G401.6 (cell line): ENCODE measurements around the gene CPXM2.

Experiments
- FAIRE-seq: peaks from 2 replicates; lab custom pipeline; 2012; peaks lifted over from hg19 to GRCh38; lab: Jason Lieb, UNC

Gene CPXM2

DNA sequence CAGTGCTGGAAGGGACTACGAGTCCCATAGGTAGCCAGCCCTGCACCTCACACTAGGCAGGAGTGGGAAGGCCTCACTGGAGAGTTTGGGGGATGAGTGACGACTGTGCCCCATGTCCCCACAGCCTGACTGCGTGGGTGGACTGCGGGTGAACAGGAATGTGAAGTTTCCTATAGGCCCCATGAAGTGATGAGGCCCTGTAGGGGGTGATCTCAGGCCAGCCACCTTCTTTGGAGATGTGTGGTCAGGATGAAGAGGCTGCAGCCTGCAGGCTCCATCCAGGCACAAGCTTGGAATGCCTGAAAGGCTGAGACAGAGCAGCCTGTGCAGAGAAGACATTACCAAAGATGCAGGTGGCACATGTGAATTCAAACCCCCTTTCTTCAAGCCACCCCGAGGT is 94.9 kb downstream of the CPXM2 start:
- no peak for FAIRE-seq

DNA sequence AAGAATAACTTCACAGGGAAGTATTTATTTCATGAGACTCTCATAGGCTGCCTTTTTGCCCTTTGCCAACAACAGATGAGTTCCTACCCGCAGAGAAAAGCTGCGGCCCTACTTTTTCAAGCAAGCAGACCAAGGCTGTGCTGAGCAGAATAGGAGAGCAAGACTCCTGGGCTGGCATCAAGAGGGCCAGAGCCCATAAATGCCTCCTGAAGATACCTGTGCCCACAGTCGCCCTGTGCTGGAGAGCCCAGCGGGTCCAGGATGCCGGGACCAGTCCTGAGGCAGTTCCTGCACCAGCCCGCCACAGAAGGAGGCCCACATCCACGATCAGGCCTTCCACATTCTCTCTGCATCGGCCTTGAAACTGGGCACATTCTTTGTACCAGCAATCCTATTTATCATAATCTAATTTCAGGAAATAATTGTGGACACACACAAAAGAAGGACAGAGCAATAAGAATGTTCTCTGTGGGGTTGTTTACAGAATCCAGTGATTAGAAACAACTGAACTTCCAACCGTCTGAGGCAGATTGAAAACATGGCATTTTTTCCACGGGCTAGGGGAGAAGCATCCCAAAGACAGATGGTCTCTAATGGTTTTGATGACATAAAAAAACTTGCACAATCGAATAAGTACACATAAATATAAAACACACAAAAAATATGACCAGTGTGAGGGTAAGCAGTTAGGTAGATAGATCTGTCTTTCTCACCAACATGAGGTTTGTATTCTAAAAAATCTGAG is 95.6 kb downstream of the CPXM2 start:
- no peak for FAIRE-seq

DNA sequence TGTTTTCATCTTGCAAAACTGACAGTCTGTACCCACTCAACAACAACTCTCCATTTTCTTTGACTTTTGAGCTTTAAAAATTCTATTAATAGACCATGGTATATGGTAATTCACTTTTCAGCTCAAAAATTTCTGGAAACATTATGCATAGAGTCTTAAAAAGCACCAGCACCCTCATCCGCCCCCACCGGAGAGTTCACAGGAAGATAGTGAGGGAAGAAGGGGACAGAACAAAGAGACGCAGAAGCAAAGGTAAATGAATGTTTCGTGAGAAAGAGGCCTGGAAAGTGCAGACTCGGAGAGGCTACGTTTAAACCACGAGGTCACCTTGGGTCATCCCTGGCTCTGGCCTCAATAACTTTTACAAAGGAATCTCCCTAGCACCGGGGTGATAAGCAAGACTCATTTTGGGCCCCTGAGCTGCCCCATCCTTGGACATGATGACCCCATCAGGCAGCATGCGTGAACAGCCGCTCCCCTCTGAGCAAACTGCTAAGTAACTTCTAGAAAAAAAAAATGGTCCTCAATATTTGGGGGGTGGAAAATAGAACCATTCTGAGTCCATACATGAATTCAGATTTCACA is 96.3 kb downstream of the CPXM2 start:
- no peak for FAIRE-seq

DNA sequence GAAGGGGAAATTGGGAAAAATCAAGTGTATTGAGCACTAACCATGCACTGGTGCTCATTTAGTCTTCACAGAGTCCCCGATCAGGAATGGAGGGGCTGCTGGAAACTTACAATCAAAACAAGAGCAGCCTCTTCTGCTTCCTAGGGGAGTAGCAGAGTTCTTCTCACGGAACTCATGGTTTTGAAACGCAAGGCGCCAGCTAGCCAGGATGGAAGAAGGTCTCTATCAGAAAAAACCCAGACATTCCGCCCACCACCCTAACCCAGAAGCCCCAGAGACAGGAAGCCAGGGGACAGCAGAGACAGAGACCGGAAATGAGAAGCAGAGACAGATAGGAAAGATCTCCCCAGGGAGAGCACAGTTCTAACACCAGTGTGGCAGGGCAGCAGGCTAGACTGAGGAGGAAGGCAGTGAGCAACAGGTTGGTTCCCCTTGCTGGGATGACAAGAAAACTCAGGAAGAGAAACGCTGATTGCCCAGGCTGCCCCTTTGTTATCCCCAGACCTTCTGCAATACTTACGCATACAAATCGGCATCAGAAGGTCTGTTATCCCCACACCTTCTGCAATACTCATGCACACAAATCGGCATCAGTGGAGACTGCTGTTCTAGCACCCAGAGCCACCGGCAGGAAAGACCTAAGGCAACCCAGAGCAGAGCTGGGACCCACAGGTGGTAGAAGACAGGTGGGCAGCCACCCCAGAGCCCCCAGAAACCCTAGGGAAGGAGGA is 99.2 kb downstream of the CPXM2 start:
- no peak for FAIRE-seq

DNA sequence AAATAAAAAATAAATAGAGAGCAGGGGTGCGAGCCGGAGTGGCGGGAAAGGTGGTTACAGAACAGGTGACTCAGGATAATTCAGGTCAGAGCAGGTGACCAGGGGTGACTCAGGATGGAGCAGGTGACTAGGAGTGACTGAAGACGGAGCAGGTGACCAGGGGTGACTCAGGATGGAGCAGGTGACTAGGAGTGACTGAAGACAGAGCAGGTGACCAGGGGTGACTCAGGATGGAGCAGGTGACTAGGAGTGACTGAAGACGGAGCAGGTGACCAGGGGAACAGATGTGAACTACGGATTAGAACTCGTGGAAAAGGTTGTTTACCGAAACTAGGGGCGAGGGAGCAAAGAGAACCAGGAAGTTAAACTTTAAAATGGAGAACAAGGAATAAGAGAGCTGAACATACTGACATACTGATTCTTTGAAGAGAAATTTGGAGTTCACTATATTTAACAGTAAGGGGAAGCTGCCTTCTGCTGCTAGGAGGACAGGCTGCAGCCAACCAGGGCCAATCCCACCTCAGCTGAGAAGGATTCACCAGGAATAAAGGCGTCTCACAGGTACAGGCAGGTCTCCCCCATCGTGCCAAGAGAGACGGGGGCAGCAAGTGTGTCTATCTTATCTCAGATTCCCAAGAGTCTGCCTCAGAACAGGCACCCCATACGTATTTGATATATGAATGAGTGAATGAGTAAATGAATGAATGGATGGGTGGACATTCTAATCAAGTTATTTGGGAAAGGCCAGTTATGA is 101.3 kb downstream of the CPXM2 start:
- no peak for FAIRE-seq

DNA sequence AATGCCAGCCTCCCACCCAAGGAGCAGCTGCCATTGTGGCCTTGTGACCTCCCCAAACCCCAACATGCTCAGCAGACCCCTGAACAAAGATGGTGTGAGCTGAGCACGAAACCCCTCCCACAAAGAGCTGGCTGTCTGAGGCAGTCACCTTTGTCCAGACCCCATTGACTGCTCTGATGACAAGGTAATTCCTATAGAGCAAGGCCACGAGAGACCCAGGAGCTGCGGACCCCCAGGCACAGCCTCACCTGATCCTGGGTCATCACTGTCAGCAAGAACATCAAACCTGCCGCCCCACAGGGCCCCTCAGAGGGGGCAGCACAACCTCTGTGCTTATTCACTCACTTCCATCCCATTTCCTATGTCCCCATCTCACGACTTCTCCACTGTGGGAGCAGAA is 102.6 kb downstream of the CPXM2 start:
- FAIRE-seq, result no peak

DNA sequence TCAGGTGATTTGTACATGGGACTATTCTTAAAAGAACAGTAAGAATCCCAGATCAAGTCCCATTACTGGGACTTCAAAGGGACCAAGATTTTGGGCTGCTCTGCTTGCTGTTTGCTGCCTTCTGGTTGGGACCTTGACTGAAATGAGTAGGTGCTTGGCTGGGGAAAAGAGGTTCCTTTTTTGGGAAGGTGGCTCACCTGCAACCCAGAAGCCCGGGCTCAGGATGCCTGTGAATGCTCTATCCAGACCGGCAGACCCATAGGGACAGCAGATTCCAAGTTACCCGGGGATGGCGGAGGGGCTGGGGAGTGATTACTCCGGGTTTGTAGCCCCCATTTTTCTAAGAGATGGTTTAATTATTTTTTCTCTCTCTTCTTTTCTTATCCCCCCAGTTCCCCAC is 104.0 kb downstream of the CPXM2 start:
- no peak for FAIRE-seq

DNA sequence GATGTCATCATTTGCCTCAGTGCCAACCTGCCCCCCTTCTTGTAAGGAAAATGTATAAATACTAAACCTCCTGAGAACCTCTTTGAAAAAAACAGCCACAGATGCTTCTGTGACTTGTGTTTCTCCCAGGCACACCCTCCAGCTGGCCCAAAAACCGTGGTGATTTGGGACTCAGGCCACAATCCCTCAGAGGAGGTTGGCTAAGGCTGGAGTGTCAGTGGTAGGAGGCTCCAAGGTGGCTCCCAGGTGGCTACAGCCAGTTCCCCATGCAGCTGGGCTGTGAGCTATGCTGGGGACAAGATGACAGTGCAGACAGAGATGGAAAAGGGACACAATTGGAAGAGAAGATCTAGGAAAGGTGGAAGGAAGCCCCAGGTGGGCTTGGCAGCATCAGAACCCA is 104.7 kb downstream of the CPXM2 start:
- no peak for FAIRE-seq

DNA sequence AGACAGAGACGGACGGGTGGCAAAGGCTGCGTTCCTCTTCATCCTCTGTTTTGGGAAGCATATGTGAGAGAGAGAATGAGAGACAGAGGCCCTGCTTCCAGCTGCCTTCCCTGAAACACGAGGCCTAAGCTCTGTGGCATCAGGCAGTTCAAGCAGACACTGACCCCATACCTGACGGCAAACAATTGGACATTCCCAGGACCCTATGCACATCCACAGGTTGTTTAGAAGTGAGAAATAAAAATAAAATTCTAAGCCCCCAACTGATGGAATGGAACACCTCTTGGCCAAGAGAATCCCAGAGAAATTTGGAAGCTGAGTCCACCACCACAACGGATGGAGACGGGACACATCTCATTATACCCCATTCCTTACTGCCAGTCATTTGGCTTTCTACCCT is 105.3 kb downstream of the CPXM2 start:
- FAIRE-seq, result no peak

DNA sequence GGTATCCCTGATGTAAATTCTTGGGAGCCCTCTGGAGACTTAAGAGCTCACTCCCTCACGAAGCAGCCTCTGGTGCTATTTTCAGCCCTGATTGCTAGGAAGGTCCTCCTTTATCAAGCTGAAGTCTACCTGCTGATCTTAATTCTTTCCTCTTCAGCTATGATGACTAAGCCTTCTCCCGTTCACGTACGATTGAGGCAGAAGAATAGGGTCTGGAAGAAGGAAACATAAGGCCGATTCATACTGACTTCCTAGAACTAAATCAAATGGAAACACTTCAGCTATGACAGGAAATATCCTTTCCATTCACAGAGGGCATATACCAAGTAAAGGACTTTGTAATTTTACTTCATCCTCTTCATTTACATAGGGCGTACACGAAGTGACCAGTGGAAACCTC is 107.0 kb downstream of the CPXM2 start:
- no peak for FAIRE-seq

DNA sequence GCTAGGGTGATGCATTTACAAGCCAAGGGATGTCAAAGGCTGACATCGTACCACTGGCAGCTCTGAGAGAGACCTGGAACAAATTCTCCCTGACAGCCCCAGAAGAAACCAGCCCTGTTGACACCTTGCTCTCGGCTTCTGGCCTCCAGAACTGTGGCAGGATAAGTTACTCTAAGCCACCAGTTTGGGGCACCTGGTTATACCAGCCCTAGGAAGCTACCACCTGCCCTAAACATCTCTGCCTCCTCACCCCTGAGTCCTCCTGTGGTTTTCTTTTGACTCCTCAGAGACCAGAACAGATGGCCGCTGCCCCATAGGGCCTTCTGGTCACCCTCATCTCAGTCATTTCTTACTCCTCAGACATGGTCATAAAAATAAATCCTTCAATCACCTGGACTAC is 107.4 kb downstream of the CPXM2 start:
- no peak for FAIRE-seq

DNA sequence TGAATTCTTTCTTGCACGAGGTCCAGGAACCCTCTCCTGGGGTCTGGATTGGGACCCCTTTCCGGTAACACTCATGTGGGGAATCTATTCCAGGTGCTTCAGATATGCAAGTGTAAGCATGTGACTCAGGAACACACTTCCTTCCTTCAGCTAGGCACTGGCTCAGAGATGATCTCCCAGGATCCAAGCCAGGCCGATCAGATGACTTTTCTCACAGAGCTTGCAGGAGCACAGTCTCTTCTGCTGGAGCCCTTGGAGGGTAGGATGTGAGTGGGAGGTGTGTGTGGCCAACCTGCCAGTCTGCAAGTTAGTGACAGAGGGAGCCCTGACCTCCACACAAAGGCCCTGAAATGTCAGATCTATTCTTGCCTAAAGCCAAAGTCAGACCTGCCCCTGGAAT is 108.3 kb downstream of the CPXM2 start:
- no peak for FAIRE-seq

DNA sequence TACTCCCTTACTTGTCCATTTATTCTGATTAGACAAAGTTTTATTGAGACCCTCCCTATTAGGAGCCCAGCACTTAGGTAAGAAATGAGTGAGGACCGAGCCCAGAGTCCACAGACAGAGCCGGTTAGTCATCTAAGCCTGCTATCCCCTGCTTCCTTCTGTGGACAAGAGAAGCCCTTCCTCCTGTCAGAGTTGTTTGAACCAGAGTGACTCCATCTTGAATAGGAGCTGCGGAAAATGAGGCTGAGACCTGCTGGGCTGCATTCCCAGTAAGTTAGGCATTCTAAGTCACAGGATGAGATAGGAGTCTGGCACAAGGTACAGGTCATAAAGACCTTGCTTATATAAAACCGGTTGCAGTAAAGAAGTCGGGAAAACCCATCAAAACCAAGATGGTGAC is 109.1 kb downstream of the CPXM2 start:
- no peak for FAIRE-seq

DNA sequence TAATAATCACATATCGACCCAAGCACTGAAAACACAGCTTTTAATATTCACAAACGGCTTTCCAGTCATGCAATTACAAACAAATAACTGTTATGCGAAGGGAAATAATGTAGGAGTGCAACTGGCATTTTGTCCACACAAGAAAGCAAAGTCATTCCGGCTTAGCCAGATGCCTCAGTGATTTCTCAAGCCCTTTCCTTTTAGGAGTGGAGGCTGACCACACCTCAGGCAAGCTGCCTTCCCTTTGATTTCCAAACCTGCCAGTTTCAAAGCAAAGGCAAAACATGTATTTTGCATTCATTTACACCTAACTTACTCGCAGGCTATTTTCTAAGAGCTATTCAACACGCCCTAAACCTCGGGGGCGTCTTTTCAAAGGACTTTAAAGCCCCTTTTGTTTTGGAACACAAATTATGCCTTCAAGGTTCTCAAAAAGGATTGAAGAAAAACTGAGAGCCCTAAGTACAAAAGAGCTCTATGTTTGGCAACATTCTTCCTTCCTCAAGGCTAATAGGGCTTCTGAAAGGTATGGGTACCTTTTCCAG is 109.6 kb downstream of the CPXM2 start:
- no peak for FAIRE-seq

DNA sequence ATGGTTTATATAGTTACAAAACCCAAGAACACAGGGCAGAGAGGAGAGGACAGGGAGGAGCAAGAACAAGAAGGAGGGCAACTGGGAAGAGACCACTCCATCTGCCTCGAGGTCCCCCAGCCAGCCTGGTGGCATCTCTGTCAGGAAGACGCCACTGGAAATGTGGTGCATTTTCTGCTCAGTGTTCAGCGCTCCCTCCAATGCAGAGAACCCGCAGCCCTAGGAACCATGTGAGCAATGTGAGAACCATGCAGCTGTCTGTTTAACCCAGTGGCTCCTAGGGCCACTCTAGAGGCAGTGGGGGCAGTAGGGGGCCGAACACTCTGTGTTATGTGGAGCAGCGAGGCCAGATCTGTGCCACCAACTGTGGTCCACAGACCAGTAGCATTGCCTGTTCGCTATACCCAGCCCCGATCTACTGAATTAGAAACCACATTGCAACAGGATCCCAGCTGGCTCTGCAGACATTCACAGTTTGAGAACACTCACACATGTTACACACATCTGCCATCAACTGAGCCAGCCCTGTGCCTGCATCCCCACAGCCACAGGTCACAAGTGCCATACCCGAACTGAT is 110.2 kb downstream of the CPXM2 start:
- FAIRE-seq, result no peak

DNA sequence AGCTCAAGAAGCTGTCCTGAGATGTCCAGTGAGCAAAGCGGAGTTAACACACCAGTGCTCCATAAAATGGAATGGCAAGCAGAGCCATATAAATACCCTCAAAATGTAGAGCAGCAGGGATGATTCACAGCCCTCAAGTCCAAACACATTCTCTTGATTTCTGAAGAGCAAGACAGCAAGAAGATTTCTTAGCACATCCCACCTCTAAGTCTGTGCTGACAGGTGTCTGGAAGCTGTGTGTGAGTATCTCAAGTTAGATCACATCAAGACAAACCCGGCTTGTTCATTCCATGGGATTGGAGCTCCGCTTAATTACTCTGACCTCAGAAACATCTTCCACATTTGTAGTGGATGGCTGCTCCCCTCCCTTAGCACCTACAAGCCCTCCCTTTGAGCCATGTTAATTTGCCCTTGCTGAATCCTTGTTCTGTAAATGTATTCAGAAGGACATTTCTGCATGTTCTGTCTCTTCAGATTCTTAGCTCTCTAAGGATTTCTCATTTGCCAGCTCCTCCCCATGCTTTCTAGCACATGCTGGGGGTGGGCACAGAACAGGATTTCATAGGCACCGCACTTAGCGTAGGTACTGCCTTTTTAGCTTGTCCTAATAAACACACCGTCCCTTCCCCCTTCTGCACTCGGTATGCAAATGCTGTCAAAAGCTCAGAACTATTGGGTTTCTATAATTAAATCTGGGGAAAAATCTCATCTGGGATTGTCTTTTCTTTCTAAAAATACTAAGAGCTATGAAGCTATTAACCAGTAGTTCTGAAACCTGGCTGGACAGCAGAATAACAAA is 112.7 kb downstream of the CPXM2 start:
- FAIRE-seq, result no peak

DNA sequence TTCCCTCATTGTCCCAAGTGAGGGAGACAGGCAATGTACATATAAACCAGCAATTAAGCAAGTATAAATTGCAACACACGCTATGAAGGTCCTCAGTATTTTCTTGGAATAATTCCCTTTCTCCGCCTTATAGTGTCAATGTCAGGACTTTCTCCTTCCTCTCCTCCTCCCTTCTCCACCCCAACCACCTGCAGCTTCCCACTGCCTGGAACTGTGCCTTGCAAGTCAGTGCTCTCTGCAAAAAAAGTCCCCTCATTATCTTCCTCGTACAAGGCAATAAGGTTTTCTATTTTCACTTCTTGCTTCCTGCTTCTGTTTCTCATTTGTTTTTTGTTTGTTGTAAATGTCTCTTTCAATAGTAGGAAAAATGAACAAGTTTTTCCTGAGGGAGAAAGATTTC is 113.7 kb downstream of the CPXM2 start:
- FAIRE-seq, result no peak

DNA sequence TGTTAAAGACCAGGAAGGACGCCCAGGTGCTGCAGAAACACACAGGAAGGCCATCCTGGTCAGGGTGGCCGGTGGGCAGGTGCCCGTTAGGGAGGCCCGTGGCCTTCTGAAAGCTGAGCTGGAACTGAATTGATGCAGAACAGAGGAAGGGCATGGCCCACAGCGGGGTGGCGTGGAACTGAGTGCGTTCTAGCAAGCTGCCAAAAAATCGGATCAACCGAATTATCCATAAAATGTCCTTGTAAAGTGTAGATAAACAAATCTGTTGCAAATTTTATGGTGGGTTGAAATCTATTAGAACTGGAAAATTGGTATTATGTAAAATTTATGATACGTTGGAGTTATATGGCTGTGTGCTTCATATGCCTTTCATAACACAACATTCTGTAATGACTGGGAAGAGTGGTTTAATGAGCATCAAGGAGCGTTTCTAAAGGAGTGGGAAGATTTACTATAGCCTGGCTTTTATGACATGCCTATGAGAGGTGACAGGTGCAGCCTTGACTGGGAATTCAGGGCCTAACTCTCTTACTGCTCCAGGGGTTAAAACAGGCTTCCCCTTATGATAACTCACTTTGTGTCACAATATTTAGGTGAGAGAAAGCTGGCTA is 117.4 kb downstream of the CPXM2 start:
- no peak for FAIRE-seq

DNA sequence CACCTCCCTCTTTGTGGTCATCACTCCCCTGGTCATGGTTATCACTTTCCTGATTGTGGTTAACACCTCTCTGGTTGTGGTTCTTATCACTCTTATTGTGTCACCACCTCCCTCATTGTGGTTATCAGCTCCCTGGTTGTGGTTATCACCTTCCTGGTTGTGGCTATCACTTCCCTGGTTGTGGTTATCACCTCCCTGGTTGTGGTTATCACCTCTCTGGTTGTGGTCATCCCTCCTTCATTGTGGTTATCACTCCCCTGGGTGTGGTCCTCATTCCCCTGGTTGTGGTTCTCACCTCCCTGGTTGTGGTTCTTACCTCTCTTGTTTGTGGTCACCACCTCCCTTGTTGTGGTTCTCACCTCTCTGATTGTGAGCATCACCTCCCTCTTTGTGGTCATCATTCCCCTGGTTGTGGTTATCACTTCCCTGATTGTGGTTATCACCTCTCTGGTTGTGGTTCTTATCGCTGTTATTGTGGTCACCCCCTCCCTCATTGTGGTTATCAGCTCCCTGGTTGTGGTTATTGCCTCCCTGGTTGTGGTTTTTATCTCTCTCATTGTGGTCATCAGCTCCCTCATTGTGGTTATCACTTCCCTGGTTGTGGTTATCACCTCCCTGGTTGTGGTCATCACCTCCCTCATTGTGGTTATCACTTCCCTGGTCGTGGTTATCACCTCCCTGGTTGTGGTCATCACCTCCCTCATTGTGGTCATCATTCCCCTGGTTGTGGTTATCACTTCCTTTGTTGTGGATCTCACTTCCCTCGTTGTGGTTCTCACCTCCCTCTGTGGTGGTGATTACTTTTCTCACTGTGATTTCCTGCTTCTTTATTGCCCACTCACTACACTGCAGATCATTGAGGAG is 118.7 kb downstream of the CPXM2 start:
- no peak for FAIRE-seq
